Activated T-helper 9 cell treated with anti-CD3 and anti-CD28 coated beads, Interleukin-2, amount 50 U/mL, for 16 hours (primary cell): ENCODE measurements around the gene KIAA1755.
A peak's percentile ranks its signal among the peaks of the same experiment; 100 is the strongest.

Experiments used
- DNase-seq: peaks from one replicate; pipeline ENCODE4 v3.0.0-alpha.2; 2020; ENCODE audit warnings: low read depth

Gene KIAA1755

GRCh38 chr20:38165089-38165965, 95.2 kb downstream of the KIAA1755 start, which contains the start of gene TGM2:
TSS of gene TGM2 (minus strand) at chr20:38165270. CDS start at chr20:38165198, 72 bp downstream.
- DNase-seq, result peak; percentile 7

GRCh38 chr20:38164624-38165088, 95.9 kb downstream of the KIAA1755 start:
- DNase-seq, result no peak

GRCh38 chr20:38164069-38164468, 96.5 kb downstream of the KIAA1755 start:
- DNase-seq, result no peak

GRCh38 chr20:38162878-38163875, 97.4 kb downstream of the KIAA1755 start:
- no peak for DNase-seq

GRCh38 chr20:38162149-38162548, 98.4 kb downstream of the KIAA1755 start:
- DNase-seq, result no peak

- DNase-seq, result no peak
Observed at GRCh38 chr20:38161412-38161774, 99.1 kb downstream of the KIAA1755 start.
